MG63 (cell line): Measurements from ENCODE around the gene ACE. TPM values are rescaled to one million over a fixed set of nuclear protein-coding genes. Genes with fewer than 3 reads are reported as not detected.

Experiments
- DNase-seq: peaks from one replicate; pipeline ENCODE4 v3.0.0-alpha.2; 2020
- H3K27me3 ChIP-seq: fragments of 250-450 bp; sonication (Bioruptor Pico); 2 replicates; pipeline ENCODE4 v1.5.1; 2020; ENCODE audit warnings: mild to moderate bottlenecking, moderate library complexity
- H3K36me3 ChIP-seq: fragments of 250-450 bp; sonication (Bioruptor Pico); 2 replicates; pipeline ENCODE4 v1.5.1; 2020; ENCODE audit warnings: mild to moderate bottlenecking, moderate library complexity
- H3K4me3 ChIP-seq: fragments of 250-450 bp; sonication (Bioruptor Pico); 2 replicates; pipeline ENCODE4 v1.5.1; 2020; ENCODE audit warnings: mild to moderate bottlenecking, moderate library complexity
- H3K9me3 ChIP-seq: fragments of 250-450 bp; sonication (Bioruptor Pico); 2 replicates; pipeline ENCODE4 v1.5.1; 2020; ENCODE audit warnings: mild to moderate bottlenecking, moderate library complexity
- total RNA-seq: library from RNA; depleted of rRNA; stranded (reverse); fragments of >200 nt; shearing (Covaris generic); gene quantifications from 2 replicates; pipeline ENCODE4 v1.2.3, GENCODE V29; 2014; ENCODE audit warnings: low replicate concordance

ACE gene
- total RNA-seq, 1 experiment from 2014 or later, result 0.40 TPM

DNA sequence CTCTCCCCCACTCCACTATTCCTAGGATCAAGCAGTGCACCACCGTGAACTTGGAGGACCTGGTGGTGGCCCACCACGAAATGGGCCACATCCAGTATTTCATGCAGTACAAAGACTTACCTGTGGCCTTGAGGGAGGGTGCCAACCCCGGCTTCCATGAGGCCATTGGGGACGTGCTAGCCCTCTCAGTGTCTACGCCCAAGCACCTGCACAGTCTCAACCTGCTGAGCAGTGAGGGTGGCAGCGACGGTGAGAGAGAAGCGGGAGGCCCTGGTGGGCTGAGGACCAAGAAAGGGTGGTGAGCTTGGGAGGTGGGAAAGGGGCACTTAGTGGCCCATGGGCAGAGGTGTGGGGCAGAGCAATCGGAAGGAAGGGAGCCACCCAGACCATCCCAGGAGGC, 16.6 kb downstream of the ACE start:
- Histone ChIP-seq H3K27me3 (no peaks in the 10 kb centered on the region), H3K4me3 (no peak overlapping the region), H3K36me3 (no peaks in the 10 kb centered on the region), H3K9me3 (no peaks in the 10 kb centered on the region)
- DNase-seq, result no peak

GRCh38 chr17:63494300-63494928, 17.6 kb downstream of the ACE start:
- no peaks in the 10 kb centered on the region for H3K27me3 ChIP-seq
- H3K36me3 ChIP-seq, result no peaks in the 10 kb centered on the region
- no peak for DNase-seq
- no peaks in the 10 kb centered on the region for H3K9me3 ChIP-seq
- H3K4me3 ChIP-seq, result no peak overlapping the region

DNA sequence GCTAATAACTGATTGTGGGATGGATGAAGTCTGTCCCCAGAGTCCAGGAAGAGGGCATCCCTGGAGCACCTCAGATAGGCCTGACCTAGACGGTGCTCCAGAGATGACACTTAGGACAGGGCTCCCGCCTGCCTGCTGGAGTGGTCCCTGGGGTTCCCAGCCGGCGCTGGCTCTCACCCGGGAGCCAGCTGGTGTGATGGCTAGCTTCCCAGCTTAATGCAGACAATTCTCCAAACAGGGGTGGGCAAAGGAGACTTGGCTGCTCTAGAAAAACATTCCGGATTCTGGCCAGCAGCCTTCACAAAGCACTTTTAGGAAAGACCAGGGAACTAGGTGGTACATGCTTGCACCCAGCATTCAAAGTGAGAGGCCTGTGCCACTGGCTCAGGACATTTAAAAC, 18.6 kb downstream of the ACE start:
- H3K4me3 ChIP-seq, result no peak overlapping the region
- peak; percentile 28 for DNase-seq
- no peaks in the 10 kb centered on the region for H3K9me3 ChIP-seq
- peaks cover 1% of the 10 kb centered on the region; the same call in 1 of the 2 replicates for H3K27me3 ChIP-seq
- no peaks in the 10 kb centered on the region for H3K36me3 ChIP-seq

DNA sequence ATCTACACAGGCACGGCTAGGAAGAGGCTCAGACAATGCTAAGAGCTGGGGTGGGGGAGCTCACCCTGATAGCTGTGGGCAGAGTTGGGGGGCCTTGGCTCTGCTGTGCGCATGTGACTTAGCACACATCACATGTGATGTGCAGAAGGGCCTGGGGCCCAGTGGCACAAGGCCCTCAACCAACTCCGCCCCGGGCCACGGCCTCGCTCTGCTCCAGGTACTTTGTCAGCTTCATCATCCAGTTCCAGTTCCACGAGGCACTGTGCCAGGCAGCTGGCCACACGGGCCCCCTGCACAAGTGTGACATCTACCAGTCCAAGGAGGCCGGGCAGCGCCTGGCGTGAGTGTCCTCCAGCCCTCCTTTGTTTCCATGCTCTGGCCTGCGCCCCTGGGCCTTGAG, 19.3 kb downstream of the ACE start:
- Histone ChIP-seq H3K4me3 (no peak overlapping the region), H3K9me3 (no peaks in the 10 kb centered on the region), H3K36me3 (no peaks in the 10 kb centered on the region), H3K27me3 (peaks cover 3% of the 10 kb centered on the region; the same call in 1 of the 2 replicates)
- no peak for DNase-seq

DNA sequence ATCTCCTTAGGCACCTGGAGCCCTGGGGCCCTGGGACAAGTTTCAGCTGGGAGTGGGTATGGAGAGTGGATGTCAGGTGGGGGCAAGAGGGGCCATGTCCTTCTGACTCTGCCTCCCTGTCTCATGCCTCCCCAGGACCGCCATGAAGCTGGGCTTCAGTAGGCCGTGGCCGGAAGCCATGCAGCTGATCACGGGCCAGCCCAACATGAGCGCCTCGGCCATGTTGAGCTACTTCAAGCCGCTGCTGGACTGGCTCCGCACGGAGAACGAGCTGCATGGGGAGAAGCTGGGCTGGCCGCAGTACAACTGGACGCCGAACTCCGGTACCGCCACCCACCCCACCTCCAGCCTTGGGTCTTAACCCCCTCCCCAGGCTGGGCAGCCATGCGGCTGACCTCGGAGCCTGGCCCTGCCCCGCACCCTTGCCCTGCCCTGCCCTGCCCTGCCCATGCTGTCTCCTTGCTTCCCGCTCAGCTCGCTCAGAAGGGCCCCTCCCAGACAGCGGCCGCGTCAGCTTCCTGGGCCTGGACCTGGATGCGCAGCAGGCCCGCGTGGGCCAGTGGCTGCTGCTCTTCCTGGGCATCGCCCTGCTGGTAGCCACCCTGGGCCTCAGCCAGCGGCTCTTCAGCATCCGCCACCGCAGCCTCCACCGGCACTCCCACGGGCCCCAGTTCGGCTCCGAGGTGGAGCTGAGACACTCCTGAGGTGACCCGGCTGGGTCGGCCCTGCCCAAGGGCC, 20.0 kb downstream of the ACE start:
- H3K9me3 ChIP-seq, result no peaks in the 10 kb centered on the region
- peaks cover 6% of the 10 kb centered on the region for H3K27me3 ChIP-seq
- no peak for DNase-seq
- H3K36me3 ChIP-seq, result no peaks in the 10 kb centered on the region
- no peak overlapping the region for H3K4me3 ChIP-seq

DNA sequence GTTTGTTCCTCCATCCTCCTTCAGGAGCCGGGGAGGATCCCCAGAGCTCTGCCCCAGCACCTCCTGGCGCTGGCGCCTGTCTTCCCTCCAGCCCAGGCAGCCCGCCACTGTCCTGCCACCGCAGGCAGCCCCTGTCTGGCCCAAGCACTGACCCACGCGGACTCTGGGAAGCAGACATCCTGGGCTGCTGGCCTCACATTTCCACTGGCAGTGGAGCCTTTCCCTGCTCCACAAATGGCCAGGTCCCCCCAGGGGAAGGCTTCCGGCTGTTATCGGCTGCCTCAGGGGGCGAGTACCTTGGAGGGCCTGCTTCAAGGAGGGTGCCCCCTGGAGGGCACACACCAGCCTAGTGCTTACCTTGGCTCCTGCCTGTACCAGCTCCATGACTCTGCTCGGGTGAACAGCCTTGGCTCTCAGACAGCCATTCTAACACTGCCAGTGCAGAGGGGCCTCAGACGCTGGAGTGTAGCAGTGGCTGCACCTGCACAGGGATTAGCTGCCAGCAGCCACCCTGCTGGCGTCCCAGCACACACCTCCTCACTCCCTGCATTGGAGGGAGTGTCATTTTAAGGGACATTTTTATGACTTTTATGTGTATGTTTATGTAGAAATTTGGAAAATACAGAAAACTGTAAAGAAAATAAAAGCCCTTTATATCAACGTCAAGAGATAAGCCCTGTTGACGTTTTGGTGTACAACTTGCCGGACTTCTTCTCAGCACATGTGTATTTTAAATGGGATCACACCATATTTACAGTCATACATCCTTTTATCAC, 21.0 kb downstream of the ACE start:
- H3K9me3 ChIP-seq, result no peaks in the 10 kb centered on the region
- H3K36me3 ChIP-seq, result no peaks in the 10 kb centered on the region
- H3K27me3 ChIP-seq, result peaks cover 13% of the 10 kb centered on the region
- H3K4me3 ChIP-seq, result no peak overlapping the region
- peak; percentile 38 for DNase-seq

- Histone ChIP-seq H3K9me3 (no peaks in the 10 kb centered on the region), H3K27me3 (peaks cover 21% of the 10 kb centered on the region), H3K4me3 (no peak overlapping the region), H3K36me3 (no peaks in the 10 kb centered on the region)
- DNase-seq, result peak; percentile 32
Measured at GRCh38 chr17:63498626-63499195, 21.9 kb downstream of the ACE start.

DNA sequence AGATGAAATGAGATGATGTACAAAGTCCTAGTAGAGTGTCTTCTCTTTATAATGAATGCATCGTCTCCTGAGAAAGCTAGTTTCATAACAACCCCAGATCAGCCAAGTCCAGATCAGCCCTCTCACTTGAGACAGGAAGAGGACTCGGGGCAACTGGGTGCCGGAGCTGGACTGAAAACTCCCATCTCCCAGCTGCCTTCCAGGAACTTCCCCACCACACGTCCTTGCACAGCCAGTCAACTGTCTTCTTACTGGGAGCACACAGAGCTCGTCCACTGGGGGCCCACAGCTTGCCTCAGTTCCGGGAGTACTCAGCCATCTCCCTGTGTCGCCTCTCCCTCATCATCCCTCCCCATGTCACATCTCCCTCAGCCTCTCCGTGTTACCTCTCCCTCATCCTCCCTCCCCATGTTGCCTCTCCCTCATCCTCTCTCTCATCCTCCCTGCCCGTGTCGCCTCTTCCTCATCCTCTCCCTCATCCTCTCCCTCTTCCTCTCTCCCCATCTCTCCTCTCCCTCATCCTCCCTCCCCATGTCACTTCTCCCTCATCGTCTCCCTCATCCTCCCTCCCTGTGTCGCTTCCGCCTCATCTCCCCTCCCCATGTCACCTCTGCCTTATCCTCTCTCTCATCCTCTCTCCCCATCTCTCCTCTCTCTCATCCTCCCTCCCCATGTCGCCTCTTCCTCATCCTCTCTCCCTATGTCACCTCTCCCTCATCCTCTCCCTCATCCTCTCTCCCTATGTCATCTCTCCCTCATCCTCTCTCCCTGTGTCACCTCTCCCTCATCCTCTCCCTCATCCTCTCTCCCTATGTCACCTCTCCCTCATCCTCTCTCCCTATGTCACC, 23.9 kb downstream of the ACE start:
- DNase-seq, result no peak
- Histone ChIP-seq H3K36me3 (no peaks in the 10 kb centered on the region), H3K9me3 (peaks cover 5% of the 10 kb centered on the region; the same call in 1 of the 2 replicates), H3K27me3 (peaks cover 35% of the 10 kb centered on the region), H3K4me3 (no peak overlapping the region)

DNA sequence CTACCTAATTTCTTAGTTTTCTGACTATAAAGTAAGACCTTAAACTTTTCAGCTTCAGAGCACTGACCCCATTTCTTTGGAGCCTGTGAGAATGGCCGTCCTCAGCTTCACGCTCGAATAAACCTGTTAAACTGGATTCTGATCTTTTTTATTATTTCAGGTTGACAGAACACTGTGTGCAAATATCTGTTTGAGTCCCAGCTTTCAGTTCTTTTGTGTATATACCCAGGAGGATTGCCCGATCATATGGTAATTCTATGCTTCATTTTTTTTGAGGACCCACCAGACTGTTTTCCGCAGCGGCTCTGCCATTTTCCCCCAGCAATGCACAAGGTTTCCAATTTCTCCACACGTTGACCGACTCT, 26.5 kb downstream of the ACE start:
- Histone ChIP-seq H3K4me3 (no peak overlapping the region), H3K27me3 (peaks cover 35% of the 10 kb centered on the region), H3K9me3 (peaks cover 5% of the 10 kb centered on the region; the same call in 1 of the 2 replicates), H3K36me3 (no peaks in the 10 kb centered on the region)
- DNase-seq, result no peak

DNA sequence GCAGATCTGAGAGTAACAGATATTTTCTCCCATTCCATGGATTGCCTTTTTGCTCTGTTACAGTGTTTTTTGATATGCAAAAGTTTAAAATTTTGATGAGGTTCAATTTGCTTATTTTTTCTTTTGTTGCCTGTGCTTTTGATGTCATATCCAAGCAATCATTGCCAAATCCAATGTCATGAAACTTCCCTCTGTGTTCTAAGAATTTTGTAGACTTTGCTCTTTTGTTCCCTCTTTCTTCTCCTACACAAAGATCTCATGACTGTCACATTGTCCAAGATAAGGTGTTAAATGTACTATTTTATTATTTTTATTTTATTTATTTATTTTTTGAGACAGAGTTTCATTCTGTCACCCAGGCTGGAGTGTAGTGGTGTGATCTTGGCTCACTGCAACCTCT, 27.4 kb downstream of the ACE start:
- Histone ChIP-seq H3K36me3 (no peaks in the 10 kb centered on the region), H3K27me3 (peaks cover 35% of the 10 kb centered on the region), H3K9me3 (peaks cover 5% of the 10 kb centered on the region; the same call in 1 of the 2 replicates), H3K4me3 (no peak overlapping the region)
- DNase-seq, result no peak

DNA sequence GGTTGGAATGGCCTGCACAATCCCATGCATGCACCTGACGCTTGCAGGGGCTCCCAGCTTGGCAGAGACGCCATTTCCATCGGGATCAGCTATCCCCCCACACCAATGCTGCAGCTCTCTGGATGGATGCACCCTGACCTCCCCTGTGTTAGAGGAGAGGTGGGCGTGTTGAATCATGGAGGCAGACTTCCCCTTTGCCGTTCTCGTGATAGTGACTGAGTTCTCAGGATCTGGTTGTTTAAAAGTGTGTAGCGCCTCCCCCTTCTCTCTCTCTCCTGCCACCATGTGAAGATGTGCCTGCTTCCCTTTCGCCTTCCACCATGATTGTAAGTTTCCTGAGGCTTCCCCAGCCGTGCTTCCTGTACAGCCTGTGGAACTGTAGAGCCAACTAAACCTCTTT, 28.5 kb downstream of the ACE start:
- H3K27me3 ChIP-seq, result peaks cover 35% of the 10 kb centered on the region
- no peak for DNase-seq
- no peaks in the 10 kb centered on the region for H3K36me3 ChIP-seq
- H3K4me3 ChIP-seq, result no peak overlapping the region
- H3K9me3 ChIP-seq, result peaks cover 5% of the 10 kb centered on the region; the same call in 1 of the 2 replicates

- no peak for DNase-seq
- H3K9me3 ChIP-seq, result peaks cover 5% of the 10 kb centered on the region; the same call in 1 of the 2 replicates
- H3K36me3 ChIP-seq, result no peaks in the 10 kb centered on the region
- H3K27me3 ChIP-seq, result peaks cover 31% of the 10 kb centered on the region
- no peak overlapping the region for H3K4me3 ChIP-seq
Measured at GRCh38 chr17:63506627-63507026, 29.8 kb downstream of the ACE start.

DNA sequence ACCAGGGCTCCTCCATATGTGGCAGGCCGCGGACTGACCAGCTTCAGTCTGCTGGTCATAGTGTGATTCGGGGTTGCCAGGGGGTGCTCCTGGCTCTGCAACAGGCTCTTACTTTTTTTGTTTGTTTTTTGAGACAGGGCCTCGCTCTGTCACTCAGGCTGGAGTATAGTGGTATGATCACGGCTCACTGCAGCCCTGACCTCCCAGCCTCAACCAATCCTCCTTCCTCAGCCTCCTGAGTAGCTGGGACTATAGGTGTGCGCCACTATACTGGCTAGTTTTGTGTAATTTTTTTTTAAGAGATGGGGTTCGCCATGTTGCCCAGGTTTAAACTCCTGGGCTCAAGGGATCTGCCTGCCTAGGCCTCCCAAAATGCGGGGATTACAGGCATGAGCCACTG, 34.5 kb downstream of the ACE start:
- no peak overlapping the region for H3K4me3 ChIP-seq
- peaks cover 15% of the 10 kb centered on the region; the same call in 1 of the 2 replicates for H3K27me3 ChIP-seq
- H3K36me3 ChIP-seq, result no peaks in the 10 kb centered on the region
- no peak for DNase-seq
- no peaks in the 10 kb centered on the region for H3K9me3 ChIP-seq

DNA sequence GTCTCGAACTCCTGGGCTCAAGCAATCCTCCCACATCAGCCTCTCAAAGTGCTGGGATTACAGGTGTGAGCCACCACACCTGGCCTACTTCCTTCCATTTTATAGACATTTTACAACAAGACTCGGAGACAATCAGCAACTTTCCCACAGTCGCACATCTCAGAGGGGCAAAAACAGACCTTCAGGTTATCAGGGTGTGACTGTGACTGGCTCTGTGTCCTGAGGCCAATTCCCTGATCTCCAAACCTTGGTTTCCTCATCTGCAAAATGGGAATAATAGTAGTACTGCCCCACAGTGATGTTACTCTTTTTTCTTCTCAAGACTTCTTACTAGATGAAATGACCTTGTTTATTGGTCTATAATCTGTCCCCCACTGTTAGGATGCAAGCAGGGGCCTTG, 35.5 kb downstream of the ACE start:
- no peak for DNase-seq
- no peaks in the 10 kb centered on the region for H3K36me3 ChIP-seq
- peaks cover 22% of the 10 kb centered on the region; the same call in 1 of the 2 replicates for H3K27me3 ChIP-seq
- no peaks in the 10 kb centered on the region for H3K9me3 ChIP-seq
- H3K4me3 ChIP-seq, result no peak overlapping the region

- no peaks in the 10 kb centered on the region for H3K9me3 ChIP-seq
- no peaks in the 10 kb centered on the region for H3K36me3 ChIP-seq
- no peak overlapping the region for H3K4me3 ChIP-seq
- H3K27me3 ChIP-seq, result peaks cover 25% of the 10 kb centered on the region; the same call in 1 of the 2 replicates
- DNase-seq, result no peak
Measured at GRCh38 chr17:63512896-63513644, 36.2 kb downstream of the ACE start.

DNA sequence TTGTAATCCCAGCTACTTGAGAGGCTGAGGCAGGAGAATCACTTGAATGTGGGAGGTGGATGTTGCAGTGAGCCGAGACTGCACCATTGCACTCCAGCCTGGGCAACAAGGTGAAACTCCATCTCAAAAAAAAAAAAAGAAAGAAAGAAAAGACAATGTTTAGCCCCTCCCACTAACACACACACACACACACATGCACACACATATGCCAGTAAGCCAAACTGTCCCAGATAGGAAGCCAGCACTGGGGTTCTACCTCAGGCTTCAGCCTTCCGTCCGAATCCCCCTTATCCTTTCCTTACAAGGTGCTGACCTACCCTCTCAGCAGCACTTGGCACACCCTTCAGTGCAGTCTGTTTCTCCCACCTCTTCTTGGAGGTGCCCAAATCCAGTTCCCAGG, 37.6 kb downstream of the ACE start:
- H3K9me3 ChIP-seq, result no peaks in the 10 kb centered on the region
- H3K36me3 ChIP-seq, result no peaks in the 10 kb centered on the region
- H3K27me3 ChIP-seq, result peaks cover 25% of the 10 kb centered on the region; the same call in 1 of the 2 replicates
- no peak for DNase-seq
- no peak overlapping the region for H3K4me3 ChIP-seq
